ENCODE data around the gene HOXB2. TPM values are rescaled to one million over a fixed set of nuclear protein-coding genes. Genes with fewer than 3 reads are reported as not detected.
A peak's percentile ranks its signal among the peaks of the same experiment; 100 is the strongest.

HOXB2 gene
- total RNA-seq, 4 donors from 2014 or later = 9.2 to 24.2 (median 17.1) TPM

- 3 to 10% methylated on average over 9 to 17 of the region's 43 CpGs for WGBS, 2 donors
- peak overlapping the region; percentile 49 to 83 (median 61) for H3K4me3 ChIP-seq
- H3K27me3 ChIP-seq = peaks cover 0 to 100% (median 6%) of the 10 kb centered on the region in 4 donors
- intact Hi-C loops (cut with DNase I) = loop anchor here (5.0 kb wide), 1 partner anchor 34 kb away; no protein-coding TSS in a partner anchor
- H3K9me3 ChIP-seq = no peaks in the 10 kb centered on the region
- H3K27ac ChIP-seq = peak overlapping the region; percentile 88 to 96 (median 92)
- peaks cover 0 to 95% (median 56%) of the 10 kb centered on the region in 3 donors for H3K4me1 ChIP-seq
- H3K36me3 ChIP-seq = no peaks in the 10 kb centered on the region
- peak in 2 of 4 donors; percentile 36 to 47 for TF ChIP-seq POLR2A (IDR thresholded peaks at IDR 0.05)
- TF ChIP-seq CTCF (IDR thresholded peaks at IDR 0.05) = no peak
- DNase-seq = no peak
These were observed 31.8 kb upstream of the HOXB2 start for GRCh38 chr17:48576479-48577309.

- peak overlapping the region; percentile 49 to 83 (median 61) for H3K4me3 ChIP-seq
- peaks cover 0 to 100% (median 6%) of the 10 kb centered on the region in 4 donors for H3K27me3 ChIP-seq
- no peak for DNase-seq
- H3K27ac ChIP-seq = peak overlapping the region; percentile 88 to 96 (median 92)
- TF ChIP-seq CTCF (IDR thresholded peaks at IDR 0.05) = no peak
- no peak for TF ChIP-seq POLR2A (IDR thresholded peaks at IDR 0.05)
- intact Hi-C loops (cut with DNase I) = loop anchor here (5.0 kb wide), 1 partner anchor 34 kb away; no protein-coding TSS in a partner anchor
- H3K9me3 ChIP-seq = no peaks in the 10 kb centered on the region
- H3K36me3 ChIP-seq = no peaks in the 10 kb centered on the region
- H3K4me1 ChIP-seq = peaks cover 0 to 94% (median 50%) of the 10 kb centered on the region in 3 donors
- 15 to 40% methylated on average over 18 to 19 of the region's 22 CpGs for WGBS, 2 donors
These were observed 31.0 kb upstream of the HOXB2 start for GRCh38 chr17:48575673-48576478.

- 42 to 48% methylated on average over 7 of the region's 7 CpGs for WGBS, 2 donors
- TF ChIP-seq CTCF (IDR thresholded peaks at IDR 0.05) (no peak), POLR2A (IDR thresholded peaks at IDR 0.05) (no peak)
- peak overlapping the region; percentile 88 to 93 (median 92) for H3K27ac ChIP-seq
- no peaks in the 10 kb centered on the region for H3K36me3 ChIP-seq
- DNase-seq = no peak
- H3K9me3 ChIP-seq = no peaks in the 10 kb centered on the region
- H3K4me1 ChIP-seq = peaks cover 0 to 95% (median 46%) of the 10 kb centered on the region in 3 donors
- peak overlapping the region in 3 of 4 donors; percentile 52 to 83 (median 70) for H3K4me3 ChIP-seq
- intact Hi-C loops (cut with DNase I) = loop anchor here (5.0 kb wide), 1 partner anchor 33 kb away; no protein-coding TSS in a partner anchor
- peaks cover 0 to 100% (median 6%) of the 10 kb centered on the region in 4 donors for H3K27me3 ChIP-seq
These were observed 30.2 kb upstream of the HOXB2 start for GRCh38 chr17:48575066-48575582.

- Histone ChIP-seq H3K27me3 (peaks cover 0 to 100% (median 7%) of the 10 kb centered on the region in 4 donors), H3K27ac (peak overlapping the region; percentile 88 to 93 (median 92)), H3K9me3 (no peaks in the 10 kb centered on the region), H3K4me3 (peak overlapping the region; percentile 3 to 83 (median 61)), H3K36me3 (no peaks in the 10 kb centered on the region), H3K4me1 (peaks cover 0 to 95% (median 52%) of the 10 kb centered on the region in 3 donors)
- 33 to 42% methylated on average over 8 of the region's 8 CpGs for WGBS, 2 donors
- TF ChIP-seq CTCF (IDR thresholded peaks at IDR 0.05) = no peak
- TF ChIP-seq POLR2A (IDR thresholded peaks at IDR 0.05) = no peak
- intact Hi-C loops (cut with DNase I) = loop anchor here (5.0 kb wide), 1 partner anchor 32 kb away; no protein-coding TSS in a partner anchor
- no peak for DNase-seq
These were observed 29.7 kb upstream of the HOXB2 start for GRCh38 chr17:48574505-48575065.

Measured in esophagus squamous epithelium (tissue), 5 donors.